HG02759 (cell line): Measurements from ENCODE around the gene AAGAB.

Experiments
- ATAC-seq: cut with Tn5 transposase; IDR thresholded peaks from one replicate; pipeline ENCODE4 v1.9.1; 2021; ENCODE audit warnings: mild to moderate bottlenecking, moderate library complexity; ENCODE audit not compliant: unreplicated experiment

The AAGAB gene

DNA sequence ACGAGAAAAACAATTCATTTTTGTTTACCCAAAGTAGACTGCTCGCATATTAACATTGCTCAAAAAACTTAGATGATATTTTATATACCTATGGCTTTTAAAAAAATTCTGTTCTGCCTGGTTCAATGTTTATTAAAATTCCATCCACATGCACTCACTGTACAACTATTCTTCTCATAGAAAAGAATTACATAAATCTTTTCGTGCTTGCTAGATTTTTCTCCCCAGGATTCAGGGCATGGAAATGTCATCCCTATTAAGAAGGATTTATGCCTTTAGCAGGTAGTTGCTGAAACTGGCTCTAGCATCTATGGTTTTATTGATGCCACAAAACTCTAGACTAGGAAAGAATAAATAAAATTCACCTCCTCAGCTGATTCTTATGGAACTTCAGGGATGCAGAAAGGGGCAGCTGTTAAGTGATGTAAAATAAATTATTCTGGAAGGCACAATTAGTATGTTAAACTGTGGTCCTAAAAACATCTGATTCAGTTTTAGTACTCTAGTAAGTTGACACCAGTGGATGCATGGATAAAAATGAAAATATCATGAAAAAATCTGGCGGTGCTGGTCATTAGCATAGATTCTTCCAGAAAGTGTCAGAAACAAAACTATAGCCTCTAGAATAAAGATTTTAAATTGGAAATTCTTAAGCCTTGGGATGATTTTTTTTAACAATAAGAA is 41.6 kb downstream of the AAGAB start:
- no peak for ATAC-seq

DNA sequence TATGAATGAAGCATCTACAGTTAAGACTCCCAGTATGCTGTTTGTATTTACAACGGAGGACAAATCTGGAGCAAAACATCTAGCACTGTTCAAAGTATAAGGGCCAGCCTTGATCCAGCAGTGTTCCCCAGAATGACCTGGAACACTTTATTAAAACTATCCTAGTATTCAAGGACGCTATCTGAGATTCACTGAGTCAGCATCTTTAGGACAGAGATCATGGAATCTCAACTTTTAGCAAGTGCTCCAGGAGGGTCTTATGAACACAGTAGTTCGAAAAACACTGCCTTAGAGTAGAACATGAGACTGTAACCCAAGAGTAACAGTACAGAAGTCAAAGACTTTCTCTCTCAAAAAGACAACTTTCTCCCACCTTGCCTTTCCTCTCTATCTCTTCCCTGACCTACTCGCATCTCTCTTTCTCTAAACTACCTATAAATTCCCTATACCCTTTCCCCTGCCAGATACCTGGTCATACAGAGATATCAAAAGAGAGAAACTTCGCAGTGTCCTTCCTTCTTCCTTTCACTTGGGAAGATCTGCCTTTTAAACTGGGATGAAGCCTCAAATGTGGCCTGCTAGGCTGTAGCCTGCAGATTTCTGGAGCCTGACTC is 43.8 kb downstream of the AAGAB start:
- no peak for ATAC-seq

DNA sequence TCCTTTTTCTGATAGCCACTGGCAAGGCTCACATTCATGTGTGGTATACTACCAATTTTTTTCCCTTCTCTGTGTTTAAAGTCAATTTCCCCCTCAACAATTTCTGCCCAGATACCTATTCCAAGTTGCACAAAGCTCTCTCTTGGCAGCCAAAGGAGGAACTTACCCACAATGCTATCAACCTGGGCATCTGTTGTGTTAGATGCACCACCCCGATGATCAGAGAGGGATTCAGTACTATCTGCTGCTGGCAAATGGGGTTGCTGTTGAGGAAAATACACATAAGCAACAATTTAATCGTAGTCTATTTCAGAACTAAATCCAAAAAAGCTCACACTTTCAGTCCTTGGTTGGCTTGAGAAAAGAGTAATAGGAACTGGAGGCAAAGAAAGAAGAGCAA is 46.1 kb downstream of the AAGAB start:
- ATAC-seq = no peak

DNA sequence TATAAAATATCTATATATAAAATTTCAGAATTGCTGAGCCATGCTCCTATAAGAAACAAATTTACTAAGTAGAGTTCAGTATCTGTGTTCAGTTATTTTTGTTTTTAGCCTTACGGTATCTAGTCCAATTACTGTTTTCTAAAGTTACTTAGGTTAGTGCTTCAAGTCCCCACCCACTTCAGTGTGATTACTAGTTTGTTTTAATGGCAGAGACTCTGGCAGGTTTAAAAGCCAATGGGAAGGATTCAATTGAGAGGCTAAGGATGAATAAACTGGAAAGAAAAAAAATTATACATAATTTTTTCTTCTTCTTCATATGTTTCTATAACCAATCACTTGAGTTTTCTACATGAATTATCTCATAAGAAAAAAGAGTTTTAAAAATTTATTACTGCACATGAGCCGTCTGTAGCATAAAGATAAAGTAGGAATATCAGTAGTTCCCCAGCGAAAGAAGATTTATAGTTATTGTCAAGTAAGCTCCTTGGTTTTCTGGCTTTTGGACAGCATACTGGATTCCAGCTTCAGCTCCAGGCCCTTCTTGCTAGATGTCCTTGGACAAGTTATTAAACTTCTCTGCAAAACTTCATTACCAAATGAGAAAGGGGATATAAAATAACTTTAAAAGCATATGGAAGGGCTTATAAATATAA is 46.8 kb downstream of the AAGAB start:
- no peak for ATAC-seq

DNA sequence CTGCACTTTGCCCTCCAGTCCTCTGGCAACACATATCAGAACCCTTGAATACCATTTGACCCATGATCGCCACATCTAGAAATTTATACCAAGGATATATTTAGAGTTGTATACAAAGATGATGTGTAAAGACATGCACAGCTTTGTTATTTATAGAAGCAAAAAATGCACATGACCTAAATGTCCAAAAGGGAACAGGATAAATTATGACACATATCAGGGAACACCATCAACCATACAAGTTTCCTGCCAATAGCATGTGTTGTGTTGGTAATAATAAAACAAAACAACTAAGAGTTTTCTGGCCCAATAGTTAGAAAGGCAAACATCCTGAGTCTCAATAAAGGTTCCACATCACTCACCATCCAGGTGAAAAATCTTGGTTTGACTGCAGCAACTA is 51.5 kb downstream of the AAGAB start:
- no peak for ATAC-seq

DNA sequence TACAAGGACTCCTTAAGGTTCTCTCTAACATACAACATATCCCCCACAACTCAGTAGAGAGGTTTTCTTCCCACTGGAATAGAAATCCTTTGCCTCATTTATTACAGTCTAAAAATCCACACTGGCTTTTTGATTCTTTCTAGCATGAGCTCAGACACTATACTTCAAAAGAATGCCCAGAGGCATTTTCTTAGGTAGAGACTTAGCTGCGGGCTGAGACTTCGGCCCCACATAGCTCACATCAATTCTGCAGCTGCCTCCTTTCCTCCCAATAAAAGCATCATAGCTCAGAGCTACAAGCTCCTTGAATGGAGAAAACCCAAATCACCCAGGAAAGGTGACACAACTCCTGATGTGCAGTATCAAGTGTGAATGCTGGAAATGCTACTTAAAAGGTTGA is 52.4 kb downstream of the AAGAB start:
- ATAC-seq = no peak

DNA sequence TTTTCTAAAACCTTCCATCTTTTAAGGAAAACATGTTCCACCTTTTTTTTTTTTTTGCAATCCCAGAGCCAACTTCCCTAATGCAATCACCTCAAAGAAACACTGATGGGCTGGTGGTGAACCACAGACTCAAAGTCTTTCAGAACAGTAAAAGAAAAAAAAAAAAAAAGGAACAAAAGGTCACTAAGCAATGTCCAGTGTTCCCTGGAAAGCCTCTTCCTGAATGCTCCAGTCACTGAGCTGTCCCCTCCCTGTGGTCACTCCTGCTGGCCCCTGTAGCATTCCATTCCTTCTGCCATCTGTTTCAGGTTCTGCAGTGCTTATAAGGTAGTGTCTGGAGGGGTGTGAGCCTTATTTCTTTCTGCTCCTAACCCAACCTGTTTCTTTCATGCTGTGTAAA is 53.3 kb downstream of the AAGAB start:
- no peak for ATAC-seq

DNA sequence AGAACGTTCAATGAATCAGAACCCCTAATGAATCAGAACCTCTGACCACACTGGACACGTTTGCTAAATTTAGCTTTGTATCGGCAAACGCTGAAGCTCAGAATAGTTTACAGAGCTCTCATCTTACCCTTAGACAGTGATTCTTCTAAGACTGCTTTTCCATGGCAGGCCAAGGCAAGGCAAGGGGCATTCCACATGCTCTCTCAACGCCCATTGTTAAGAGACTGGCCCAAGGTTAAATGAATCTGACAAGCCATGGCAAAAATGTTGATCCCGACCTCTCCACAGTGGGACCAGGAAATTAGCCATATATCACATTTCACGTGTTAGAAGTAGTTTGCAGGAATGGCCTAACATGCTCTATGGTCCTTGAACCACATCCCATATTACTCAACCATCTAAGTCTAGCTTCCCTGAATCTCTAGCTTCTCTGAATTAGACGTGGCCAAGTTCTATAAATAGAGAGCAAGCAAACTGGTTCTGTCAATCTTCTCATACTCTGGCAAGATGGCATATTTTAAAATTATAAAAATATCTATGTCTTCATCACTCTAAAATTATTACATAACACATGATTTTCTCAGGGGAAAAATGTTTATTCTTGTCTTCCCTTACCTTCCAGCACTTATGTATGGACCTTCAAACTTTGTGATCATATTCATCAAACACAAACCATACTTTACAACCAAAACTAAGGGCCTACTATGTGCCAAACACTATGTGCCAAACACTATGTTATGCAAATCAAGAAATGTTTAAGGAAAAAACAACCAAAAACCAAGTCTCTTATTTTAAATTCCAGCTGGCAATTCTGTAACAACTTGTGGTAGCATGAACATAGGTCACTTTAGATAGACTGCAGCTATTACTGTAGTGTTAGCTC is 54.3 kb downstream of the AAGAB start:
- no peak for ATAC-seq

DNA sequence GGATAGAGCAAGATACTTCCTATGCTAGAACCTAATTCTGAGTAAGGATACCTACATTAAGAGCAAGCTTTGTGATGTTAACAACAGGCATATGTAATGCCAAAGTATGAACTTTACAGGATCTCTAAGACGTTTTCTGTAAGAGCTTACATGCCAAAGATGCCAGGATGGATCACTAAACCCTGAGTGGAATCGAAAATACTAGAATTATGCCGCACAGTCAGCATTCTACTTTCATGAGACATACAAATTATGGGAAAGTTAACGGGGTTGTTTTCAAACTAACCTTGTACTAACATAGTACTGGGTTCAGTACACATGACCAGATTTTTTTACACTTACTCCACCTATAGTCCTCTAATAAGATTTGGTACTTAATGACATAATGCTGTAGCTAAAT is 55.1 kb downstream of the AAGAB start:
- ATAC-seq = no peak

DNA sequence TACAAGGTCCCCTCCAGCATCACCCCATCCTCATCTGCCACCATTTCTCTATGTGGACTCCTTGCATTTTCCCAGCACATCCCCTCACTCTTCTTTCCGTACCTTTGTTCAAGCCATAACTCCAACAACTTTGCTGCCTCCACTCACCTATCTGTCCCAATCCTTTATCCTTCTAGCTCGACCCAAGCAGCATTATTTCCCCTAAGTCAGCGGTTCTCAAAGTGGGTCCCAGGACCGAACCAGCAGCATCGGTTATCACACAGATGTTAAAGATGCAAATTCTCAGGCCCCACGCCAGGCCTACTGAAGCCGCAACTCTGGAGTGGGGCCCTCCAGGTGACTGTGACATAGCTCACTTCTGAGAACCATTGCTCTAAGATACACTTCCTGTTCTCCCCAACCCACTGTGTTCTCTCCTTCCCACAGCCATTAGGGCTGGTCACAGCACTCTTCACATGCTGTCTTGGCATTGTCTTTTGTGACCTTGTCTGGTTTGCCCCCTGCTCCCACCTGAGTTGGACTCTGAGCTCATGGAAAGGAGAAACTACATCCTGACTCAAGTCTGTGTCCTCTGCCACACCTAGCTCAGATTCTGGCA is 56.2 kb downstream of the AAGAB start:
- ATAC-seq = no peak

DNA sequence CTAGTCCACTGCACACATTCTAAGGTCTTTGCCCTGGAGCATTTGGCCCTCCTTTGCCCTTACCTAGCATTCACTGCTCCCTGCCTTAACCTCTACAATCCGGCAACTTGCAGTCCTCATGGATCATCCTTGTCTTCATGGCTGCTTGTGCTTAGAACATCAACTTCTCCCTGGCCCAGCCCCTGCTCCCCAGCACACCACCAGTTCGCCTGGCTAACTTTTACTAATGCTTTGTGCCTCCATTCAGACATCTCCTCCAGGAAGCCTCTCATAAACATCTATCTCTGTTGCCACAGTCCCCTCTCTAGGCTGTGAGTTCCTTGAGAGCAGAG is 57.1 kb downstream of the AAGAB start:
- no peak for ATAC-seq

DNA sequence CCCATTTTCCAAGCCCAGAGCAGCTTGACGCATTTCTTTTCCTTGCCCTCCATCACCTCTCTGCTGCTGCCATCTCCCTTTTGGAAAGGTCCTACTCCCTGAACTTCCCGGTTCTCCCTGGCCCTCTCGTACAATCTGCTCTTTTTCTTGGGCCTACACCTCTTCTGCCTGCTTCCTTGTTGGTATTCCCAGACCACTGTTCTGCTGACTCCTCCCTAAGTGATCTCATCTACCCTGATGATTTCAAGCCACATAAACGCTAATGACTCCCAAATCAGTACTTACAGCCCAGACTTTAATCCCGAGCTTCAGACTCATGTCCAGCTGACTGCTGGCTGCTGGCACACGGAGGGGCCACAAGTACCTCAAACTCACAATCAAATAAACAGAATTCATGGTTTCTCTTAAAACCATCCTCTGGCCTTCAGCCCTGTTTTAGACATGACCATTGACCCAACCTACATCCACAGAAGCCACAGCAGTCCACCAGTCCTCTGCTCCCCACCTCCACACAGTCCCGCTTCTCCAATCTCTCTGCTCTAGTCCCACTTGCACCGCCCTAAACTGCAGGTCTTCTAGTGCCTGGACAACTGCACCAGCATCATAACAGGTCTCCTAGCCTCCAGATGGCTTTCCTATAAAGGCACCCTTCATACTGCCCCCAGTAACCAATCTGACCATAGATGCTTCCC is 57.6 kb downstream of the AAGAB start:
- no peak for ATAC-seq

DNA sequence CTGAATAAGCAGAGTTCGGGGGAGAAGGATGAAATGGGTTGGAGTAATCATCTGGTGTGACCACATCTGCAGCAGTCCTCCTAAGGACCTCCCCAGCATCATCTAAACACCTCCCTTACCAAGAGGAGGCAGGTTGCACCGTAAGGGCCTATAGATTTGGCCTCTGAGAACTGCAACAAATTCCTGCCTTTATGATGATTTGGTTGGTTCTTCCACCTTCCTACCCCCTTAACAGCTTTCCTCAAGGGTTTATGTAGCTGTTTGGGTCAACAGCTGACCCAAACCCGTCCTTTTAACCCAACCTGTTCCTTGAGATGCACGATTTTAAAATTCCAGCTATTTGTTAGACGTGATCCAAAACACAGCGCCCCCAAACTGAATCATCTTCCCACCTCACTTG is 58.2 kb downstream of the AAGAB start:
- no peak for ATAC-seq

DNA sequence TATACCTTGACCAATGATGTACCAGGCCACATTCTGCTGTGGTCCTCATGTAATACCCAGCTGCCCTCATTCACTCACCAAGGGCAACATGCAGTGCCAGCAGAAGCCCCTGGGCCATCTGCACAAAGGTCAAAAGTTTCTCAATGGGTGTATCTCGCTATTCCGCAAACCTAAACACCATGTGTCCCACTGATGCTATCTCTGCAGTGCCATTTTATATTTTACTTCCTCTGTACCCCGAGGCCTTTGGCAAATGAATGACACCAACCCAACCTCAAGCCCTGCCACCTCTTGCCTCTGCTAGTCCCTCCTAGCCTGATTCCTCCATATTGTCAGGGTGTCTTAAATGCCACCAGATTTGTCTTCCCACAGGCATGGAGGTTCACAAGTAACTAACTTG is 59.2 kb downstream of the AAGAB start:
- no peak for ATAC-seq

DNA sequence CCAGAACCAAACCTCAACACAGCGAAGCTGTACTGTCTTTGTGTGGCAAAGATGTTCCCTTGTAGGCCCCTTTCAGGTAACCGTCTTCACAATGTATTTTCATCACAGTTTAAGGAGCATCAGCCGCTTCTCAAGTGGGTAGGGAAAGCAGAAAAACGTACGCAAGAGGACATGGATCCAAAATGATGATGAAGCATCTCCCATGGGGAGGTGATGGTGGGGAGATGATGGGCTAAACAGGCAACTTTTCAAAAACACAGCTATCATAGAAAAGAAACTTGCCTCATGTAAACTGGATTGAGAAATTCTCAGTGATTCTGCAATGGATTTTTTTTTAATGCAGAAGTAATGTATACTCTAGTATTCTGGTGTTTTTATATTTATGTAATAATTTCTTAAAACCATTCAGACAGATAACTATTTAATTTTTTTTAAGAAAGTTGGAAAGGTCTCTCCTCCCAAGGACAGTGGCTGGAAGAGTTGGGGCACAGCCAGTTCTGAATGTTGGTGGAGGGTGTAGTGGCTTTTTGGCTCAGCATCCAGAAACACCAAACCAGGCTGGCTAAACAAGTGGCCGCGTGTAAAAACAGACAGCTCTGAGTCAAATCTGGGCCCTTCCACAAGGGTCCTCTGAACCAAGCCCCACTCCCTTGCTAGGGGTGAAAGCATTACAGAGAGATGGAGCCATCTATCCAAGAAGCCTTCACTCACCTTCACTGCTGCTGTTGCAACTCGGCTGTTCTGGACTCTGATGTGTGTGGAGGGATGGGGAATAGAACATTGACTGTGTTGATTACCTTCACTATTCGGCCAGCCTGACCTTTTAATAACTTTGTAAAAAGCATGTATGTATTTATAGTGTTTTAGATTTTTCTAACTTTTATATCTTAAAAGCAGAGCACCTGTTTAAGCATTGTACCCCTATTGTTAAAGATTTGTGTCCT is 60.0 kb downstream of the AAGAB start:
- no peak for ATAC-seq

DNA sequence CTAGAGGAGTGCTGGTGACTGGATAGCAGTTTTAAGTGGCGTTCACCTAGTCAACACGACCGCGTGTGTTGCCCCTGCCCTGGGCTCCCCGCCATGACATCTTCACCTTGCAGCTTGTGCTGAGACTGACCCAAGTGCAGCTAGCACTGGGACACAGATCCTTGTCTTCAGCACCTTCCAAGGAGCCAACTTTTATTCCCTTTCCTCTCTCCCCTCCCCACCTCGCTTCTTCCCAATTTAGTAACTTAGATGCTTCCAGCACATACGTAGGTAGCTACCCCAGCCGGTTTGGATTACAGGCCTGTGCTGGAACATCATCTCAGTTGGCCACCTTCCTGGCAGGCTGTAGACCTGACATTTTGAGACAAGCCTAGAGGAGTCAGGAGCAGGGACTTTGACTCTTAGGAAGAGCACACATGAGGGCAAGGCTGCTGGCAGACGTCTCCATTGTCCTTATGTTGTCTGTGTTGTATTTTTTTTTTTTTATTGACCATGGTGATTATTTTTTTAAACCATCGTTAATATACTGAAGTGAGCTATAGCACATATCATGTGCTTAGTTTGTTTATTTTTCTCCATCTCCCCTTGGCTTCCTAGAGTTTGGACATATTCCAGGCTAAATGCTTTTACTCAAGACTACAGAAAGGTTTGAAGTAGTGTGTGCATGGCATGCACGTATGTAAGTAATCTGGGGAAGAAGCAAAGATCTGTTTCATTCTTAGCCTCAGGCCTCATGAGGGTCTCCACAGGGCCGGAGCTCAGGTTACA is 61.1 kb downstream of the AAGAB start:
- no peak for ATAC-seq

DNA sequence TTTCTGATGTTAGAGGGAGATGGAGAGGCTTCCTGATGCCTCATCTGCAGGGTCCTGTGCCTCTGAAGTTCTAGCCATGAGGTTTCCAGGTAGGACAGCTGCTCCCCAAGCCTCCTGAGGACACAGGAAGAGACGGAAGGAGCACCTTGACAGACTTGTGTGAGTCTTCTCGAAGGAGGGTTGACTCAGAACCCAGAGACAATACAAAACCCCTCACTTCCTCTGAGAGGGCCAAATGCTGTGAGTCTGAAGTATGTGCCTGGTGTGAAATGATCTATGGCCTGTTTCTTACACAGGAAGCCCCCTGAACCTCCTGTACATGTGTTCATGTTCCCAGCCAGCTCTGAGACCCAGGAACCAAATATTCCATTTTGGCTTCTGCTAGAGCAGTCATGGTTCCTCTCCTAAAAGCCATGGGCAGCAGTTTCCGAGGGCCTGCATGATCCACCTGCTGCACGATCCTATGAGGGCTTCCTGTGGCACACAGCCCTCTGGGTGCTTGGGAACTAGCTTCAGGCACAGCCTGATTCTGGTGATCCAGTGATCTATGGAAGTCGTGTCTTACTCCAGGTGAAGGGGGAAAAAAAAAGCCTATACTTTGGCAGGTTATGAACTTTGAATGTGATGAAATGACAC is 62.2 kb downstream of the AAGAB start:
- ATAC-seq = no peak

DNA sequence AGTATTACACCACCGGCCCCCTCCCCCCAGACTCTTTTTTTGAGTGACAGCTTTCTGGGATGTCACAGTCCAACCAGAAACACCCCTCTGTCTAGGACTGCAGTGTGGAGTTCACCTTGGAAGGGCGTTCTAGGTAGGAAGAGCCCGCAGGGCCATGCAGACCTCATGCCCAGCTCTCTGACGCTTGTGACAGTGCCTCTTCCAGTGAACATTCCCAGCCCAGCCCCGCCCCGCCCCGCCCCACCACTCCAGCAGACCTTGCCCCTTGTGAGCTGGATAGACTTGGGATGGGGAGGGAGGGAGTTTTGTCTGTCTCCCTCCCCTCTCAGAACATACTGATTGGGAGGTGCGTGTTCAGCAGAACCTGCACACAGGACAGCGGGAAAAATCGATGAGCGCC is 63.6 kb downstream of the AAGAB start:
- ATAC-seq = no peak
